Measurements from ENCODE around the gene XRCC6. TPM values are rescaled to one million over a fixed set of nuclear protein-coding genes. Genes with fewer than 3 reads are reported as not detected.
"Not testable (repeated sequence)": the region's sequence is repeated elsewhere in the genome, so short reads cannot be mapped to it uniquely, and the experiment has no call there.

The XRCC6 gene
- total RNA-seq, 1 donor from 2014 or later, result 158 TPM

- peak within 1 kb of the TSS; percentile 92 to 93 for H3K4me3 ChIP-seq
- peaks cover 0 to 3% of the 10 kb centered on the region in 2 donors for H3K36me3 ChIP-seq
- H3K27ac ChIP-seq, result peak within 1 kb of the TSS; percentile 77
- peak in 1 of 2 donors; percentile 84 for TF ChIP-seq POLR2A (IDR thresholded peaks at IDR 0.05)
- TF ChIP-seq POLR2AphosphoS5 (IDR thresholded peaks at IDR 0.05; ENCODE audit: insufficient read depth in 1 of 2, low read depth in 1 of 2), result peak; percentile 87 to 99
- TF ChIP-seq CTCF (IDR thresholded peaks at IDR 0.05), result no peak
- intact Hi-C loops (cut with DNase I), result loop anchor here (5.0 kb wide), 1 partner anchor 47 kb away; the partner anchor contains the start of gene POLR3H
- H3K4me1 ChIP-seq, result peaks cover 19% of the 10 kb centered on the region
- no peaks in the 10 kb centered on the region for H3K27me3 ChIP-seq
- DNase-seq (ENCODE audit: extremely low spot score in 2 of 2), result peak; percentile 99 to 100
- no peaks in the 10 kb centered on the region for H3K9me3 ChIP-seq
These were observed 31.5 kb upstream of the XRCC6 start, which contains the start of gene PMM1 for GRCh38 chr22:41589391-41590241. TSS of gene PMM1 (minus strand) at chr22:41589840. CDS start at chr22:41589805, 35 bp downstream.

GRCh38 chr22:41593336-41593960, 27.6 kb upstream of the XRCC6 start:
- H3K36me3 ChIP-seq; H3K27me3 ChIP-seq; DNase-seq (ENCODE audit: extremely low spot score in 2 of 2); H3K9me3 ChIP-seq; H3K27ac ChIP-seq; intact Hi-C loops (cut with DNase I); H3K4me3 ChIP-seq: not testable (repeated sequence)
- peaks cover 27% of the 10 kb centered on the region for H3K4me1 ChIP-seq

- Histone ChIP-seq H3K36me3 (no peaks in the 10 kb centered on the region), H3K27me3 (no peaks in the 10 kb centered on the region), H3K4me1 (peaks cover 24% of the 10 kb centered on the region), H3K27ac (no peak overlapping the region), H3K4me3 (no peak overlapping the region), H3K9me3 (no peaks in the 10 kb centered on the region)
- no peak for TF ChIP-seq POLR2A (IDR thresholded peaks at IDR 0.05)
- no peak for TF ChIP-seq POLR2AphosphoS5 (IDR thresholded peaks at IDR 0.05; ENCODE audit: insufficient read depth in 1 of 2, low read depth in 1 of 2)
- TF ChIP-seq CTCF (IDR thresholded peaks at IDR 0.05), result no peak
- intact Hi-C loops (cut with DNase I), result no loop called here
- DNase-seq (ENCODE audit: extremely low spot score in 2 of 2), result no peak
These were observed 25.4 kb upstream of the XRCC6 start for GRCh38 chr22:41595703-41596102.

- H3K27me3 ChIP-seq, result no peaks in the 10 kb centered on the region
- no peaks in the 10 kb centered on the region for H3K9me3 ChIP-seq
- intact Hi-C loops (cut with DNase I), result no loop called here
- TF ChIP-seq CTCF (IDR thresholded peaks at IDR 0.05), result peak; percentile 14 to 63 (median 62)
- no peak for TF ChIP-seq POLR2A (IDR thresholded peaks at IDR 0.05)
- TF ChIP-seq POLR2AphosphoS5 (IDR thresholded peaks at IDR 0.05; ENCODE audit: insufficient read depth in 1 of 2, low read depth in 1 of 2), result peak in 1 of 2 donors; percentile 17
- H3K36me3 ChIP-seq, result no peaks in the 10 kb centered on the region
- no peak overlapping the region for H3K4me3 ChIP-seq
- H3K4me1 ChIP-seq, result peaks cover 24% of the 10 kb centered on the region
- no peak for DNase-seq (ENCODE audit: extremely low spot score in 2 of 2)
- H3K27ac ChIP-seq, result peak overlapping the region; percentile 4
These were observed 24.1 kb upstream of the XRCC6 start for GRCh38 chr22:41596776-41597634.

- Histone ChIP-seq H3K27me3 (no peaks in the 10 kb centered on the region), H3K4me3 (no peak overlapping the region), H3K9me3 (no peaks in the 10 kb centered on the region), H3K27ac (peak overlapping the region; percentile 4), H3K4me1 (peaks cover 24% of the 10 kb centered on the region), H3K36me3 (peaks cover 0 to 4% of the 10 kb centered on the region in 2 donors)
- DNase-seq (ENCODE audit: extremely low spot score in 2 of 2), result no peak
- intact Hi-C loops (cut with DNase I), result no loop called here
- TF ChIP-seq POLR2A (IDR thresholded peaks at IDR 0.05) (no peak), POLR2AphosphoS5 (IDR thresholded peaks at IDR 0.05; ENCODE audit: insufficient read depth in 1 of 2, low read depth in 1 of 2) (peak in 1 of 2 donors; percentile 2)
These were observed 23.5 kb upstream of the XRCC6 start for GRCh38 chr22:41597635-41597953.

Data from vagina (tissue), 2 donors.